Stomach smooth muscle (tissue), 2 donors: Measurements from ENCODE around the gene RRBP1.

Source experiments
- H3K27ac ChIP-seq: one replicate; pipeline ENCODE4 v1.7.0; 2013; ENCODE audit warnings: mild to moderate bottlenecking, low read length, inconsistent platforms
- H3K27me3 ChIP-seq, 2 donors: one replicate each; pipeline ENCODE4 v1.7.0; 2013; ENCODE audit warnings: low read length in 2 of 2; ENCODE audit not compliant: insufficient read depth in 2 of 2, control insufficient read depth in 1 of 2
- H3K36me3 ChIP-seq, 2 donors: one replicate each; pipeline ENCODE4 v1.7.0; 2013; ENCODE audit warnings: low read length in 2 of 2; ENCODE audit not compliant: control insufficient read depth in 2 of 2, insufficient read depth in 2 of 2
- H3K4me1 ChIP-seq: one replicate; pipeline ENCODE4 v1.7.0; 2013; ENCODE audit warnings: low read length; ENCODE audit not compliant: control insufficient read depth, insufficient read depth
- H3K4me3 ChIP-seq, 2 donors: one replicate each; pipeline ENCODE4 v1.7.0; 2013; ENCODE audit warnings: low read length in 2 of 2
- H3K9ac ChIP-seq, 2 donors: one replicate each; pipeline ENCODE4 v1.7.0; 2013; ENCODE audit warnings: low read length in 2 of 2, mild to moderate bottlenecking in 1 of 2
- H3K9me3 ChIP-seq, 2 donors: one replicate each; pipeline ENCODE4 v1.7.0; 2013; ENCODE audit warnings: low read length in 2 of 2; ENCODE audit not compliant: control insufficient read depth in 2 of 2
- donor health status: healthy.
- donor health status: Pancreatic carcinoma.

Gene RRBP1

DNA sequence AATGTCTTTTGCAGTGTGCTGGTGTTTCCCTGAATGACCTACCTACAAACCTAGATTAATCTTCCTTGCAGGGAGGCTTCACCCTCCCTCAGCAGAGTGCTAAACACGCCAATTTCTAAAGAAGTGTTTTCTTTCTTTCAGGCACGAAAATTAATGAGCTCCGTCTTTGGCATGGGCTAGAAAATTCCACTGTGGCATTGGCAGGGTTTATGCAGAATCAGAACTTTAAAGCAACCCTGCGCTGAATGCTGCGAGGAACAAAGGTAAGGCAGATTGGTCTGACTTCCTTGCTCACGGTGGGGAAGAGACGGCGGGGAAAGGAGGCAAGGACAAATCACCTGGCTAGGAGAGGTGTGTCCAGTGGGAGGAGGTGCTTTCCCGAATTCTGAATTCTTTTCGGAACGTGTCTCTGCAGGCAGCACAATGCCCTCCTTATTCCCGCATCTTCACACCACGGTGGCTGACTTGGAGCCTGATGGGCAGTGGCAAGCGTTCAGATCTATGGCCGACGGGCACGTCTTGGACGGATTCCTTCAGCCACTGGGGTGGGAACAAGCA lies 11.5 kb upstream of the RRBP1 start:
- Histone ChIP-seq H3K9me3 (peaks cover 0 to 10% of the 10 kb centered on the region in 2 donors), H3K36me3 (no peaks in the 10 kb centered on the region), H3K9ac (peak overlapping the region in 1 of 2 donors; percentile 13), H3K27me3 (no peaks in the 10 kb centered on the region), H3K4me1 (peaks cover 23% of the 10 kb centered on the region), H3K4me3 (peak overlapping the region; percentile 9 to 55), H3K27ac (no peak overlapping the region)

DNA sequence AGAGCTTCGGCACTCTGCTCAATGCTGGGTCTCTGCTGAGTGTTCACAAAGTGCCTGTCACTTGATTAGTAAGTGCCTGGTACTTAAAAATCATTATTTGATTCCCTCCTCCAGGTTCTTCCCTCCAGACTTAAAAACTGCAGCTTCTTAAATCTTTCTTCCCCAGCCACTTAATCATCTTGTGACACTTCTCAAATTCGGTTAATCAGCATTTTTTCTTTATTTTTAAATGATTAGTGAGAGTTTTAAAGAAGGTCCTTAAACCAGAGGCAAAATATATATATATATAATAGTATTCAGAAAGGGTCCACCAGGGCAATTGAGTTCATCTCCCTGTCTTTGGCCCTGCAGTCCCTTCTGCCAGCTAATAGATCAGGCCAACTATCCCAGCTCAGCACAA lies 9.7 kb upstream of the RRBP1 start:
- Histone ChIP-seq H3K27ac (no peak overlapping the region), H3K36me3 (no peaks in the 10 kb centered on the region), H3K4me3 (no peak overlapping the region), H3K4me1 (peaks cover 23% of the 10 kb centered on the region), H3K9ac (no peak overlapping the region), H3K27me3 (no peaks in the 10 kb centered on the region), H3K9me3 (peaks cover 0 to 10% of the 10 kb centered on the region in 2 donors)

DNA sequence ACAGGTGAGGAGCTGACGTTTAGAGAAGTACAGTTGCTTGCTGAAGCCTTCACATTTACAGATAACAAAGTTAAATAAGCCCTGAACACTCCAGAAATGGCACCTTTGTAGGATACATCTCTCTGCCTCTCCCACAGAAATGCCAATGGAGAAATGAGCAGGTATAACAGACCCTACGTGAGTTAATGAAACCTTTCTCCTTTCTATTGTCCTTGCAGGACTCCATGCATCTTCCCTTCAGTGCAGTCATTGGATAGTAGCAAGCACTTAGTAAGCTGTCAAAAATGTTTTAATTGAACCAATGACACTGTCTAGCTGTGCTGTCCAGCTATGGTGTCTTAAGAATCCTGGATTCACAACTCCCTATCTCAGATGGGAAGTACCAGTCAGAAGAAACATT lies 8.1 kb upstream of the RRBP1 start:
- Histone ChIP-seq H3K27me3 (no peaks in the 10 kb centered on the region), H3K4me1 (peaks cover 23% of the 10 kb centered on the region)

DNA sequence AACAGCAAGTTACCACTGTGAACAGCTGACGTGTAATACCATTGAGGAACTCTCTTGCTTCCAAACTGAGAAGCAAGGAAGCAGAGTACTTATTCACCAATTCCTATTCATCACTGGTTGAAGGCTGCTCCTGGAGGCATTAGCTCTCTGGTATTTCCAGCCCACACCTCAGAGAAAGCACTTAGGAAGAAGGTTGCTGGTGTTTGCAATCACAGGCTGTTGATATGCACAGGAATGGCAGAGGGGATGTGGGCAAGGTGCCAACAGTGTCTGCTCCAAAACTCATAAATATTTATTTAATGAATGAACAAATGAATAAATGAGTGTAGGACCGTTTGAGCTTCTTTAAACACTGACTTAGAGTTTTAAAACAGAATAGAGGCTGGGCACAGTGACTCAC lies 6.9 kb upstream of the RRBP1 start:
- Histone ChIP-seq H3K27ac (no peak overlapping the region), H3K27me3 (peaks cover 0 to 3% of the 10 kb centered on the region in 2 donors), H3K4me3 (peak overlapping the region in 1 of 2 donors; percentile 15), H3K9me3 (no peaks in the 10 kb centered on the region), H3K9ac (no peak overlapping the region), H3K36me3 (no peaks in the 10 kb centered on the region), H3K4me1 (peaks cover 23% of the 10 kb centered on the region)

More for the DNA sequence above, 8.1 kb upstream of the RRBP1 start:
- H3K36me3 ChIP-seq: no peaks in the 10 kb centered on the region
- no peak overlapping the region for H3K4me3 ChIP-seq
- no peaks in the 10 kb centered on the region for H3K9me3 ChIP-seq
- no peak overlapping the region for H3K9ac ChIP-seq
- no peak overlapping the region for H3K27ac ChIP-seq

DNA sequence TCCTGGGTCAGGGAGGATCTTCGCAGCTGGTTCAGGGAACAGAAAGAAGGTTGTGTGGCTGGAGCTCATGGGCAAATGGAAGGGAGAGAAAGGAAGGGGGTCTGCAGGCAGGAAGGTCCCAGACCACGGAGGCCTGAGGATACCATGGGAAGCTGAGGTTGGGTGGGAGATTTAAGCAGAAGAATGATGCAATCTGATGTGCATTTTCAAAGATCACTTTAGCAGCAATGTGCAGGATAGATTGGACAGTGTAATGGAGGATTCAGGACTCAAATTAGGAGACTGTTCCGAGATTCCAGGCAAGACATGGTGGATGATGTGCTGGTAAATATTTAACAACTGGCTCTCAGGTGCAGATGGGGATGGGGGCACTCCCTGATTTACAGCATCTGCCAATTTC lies 5.8 kb upstream of the RRBP1 start:
- Histone ChIP-seq H3K36me3 (no peaks in the 10 kb centered on the region), H3K27me3 (peaks cover 0 to 3% of the 10 kb centered on the region in 2 donors), H3K4me1 (peaks cover 12% of the 10 kb centered on the region), H3K4me3 (no peak overlapping the region), H3K9me3 (no peaks in the 10 kb centered on the region), H3K27ac (no peak overlapping the region), H3K9ac (no peak overlapping the region)

DNA sequence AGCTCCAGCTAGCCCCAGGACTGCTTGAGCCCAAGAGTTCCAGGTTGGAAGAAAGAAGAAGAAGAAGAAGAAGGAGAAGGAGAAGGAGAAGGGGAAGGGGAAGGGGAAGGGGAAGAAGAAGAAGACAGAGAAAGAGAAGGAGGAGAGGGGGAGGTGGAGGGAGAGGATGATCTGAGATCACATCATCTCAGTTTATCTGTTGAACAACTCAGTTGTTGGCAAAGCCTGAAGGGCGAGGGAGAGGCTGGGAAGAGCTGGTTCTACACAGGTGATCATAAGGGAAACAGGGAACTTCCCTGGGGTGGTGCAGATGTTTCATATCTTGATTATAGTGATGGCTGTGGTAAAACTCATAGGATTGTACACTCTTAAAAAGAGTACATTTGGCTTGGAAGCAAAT lies 3.1 kb upstream of the RRBP1 start:
- no peak overlapping the region for H3K9ac ChIP-seq
- no peak overlapping the region for H3K4me3 ChIP-seq
- no peak overlapping the region for H3K27ac ChIP-seq
- H3K9me3 ChIP-seq: no peaks in the 10 kb centered on the region
- H3K36me3 ChIP-seq: no peaks in the 10 kb centered on the region
- peaks cover 0 to 3% of the 10 kb centered on the region in 2 donors for H3K27me3 ChIP-seq
- H3K4me1 ChIP-seq: peaks cover 14% of the 10 kb centered on the region

DNA sequence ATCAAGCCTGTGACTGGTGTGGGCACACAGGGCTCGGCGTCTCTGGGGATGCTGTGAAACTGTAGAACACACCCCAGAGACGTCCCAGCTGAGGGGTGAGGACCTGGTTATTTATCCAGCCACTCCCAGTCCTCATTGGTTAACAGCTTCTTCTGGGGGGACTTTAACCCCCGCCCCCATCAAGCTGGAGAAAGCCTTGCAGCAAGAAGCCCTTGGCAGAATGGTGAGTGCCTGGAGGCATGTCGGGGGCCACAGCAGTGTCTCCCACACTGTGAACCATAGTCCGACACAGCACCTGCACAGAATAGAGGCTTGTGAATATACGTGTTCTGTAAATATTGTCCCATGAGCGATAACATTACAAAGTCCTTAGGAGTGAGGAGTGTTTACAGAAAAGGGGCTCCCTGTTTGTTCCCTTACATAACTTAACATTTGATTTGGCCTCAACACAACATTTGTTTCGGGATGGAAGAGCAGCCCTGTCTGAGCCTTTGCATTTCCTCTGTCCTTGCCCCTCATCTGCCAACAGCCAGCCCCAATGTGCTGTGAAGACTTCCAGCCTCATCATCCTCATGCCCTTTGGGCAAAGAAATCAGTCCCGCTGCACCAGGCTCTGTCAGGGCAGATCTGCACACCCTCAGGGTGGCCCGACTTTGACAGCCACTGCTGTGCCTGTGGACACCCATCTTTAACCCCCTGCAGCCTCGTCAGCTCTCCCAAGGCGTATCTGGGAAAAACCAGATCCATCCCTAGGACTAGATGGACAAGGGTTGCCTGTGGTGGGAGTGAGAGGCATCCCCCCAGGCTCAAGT lies 2.2 kb upstream of the RRBP1 start:
- Histone ChIP-seq H3K27ac (no peak overlapping the region), H3K36me3 (no peaks in the 10 kb centered on the region), H3K4me1 (peaks cover 18% of the 10 kb centered on the region), H3K9ac (no peak overlapping the region), H3K9me3 (no peaks in the 10 kb centered on the region), H3K27me3 (peaks cover 0 to 3% of the 10 kb centered on the region in 2 donors), H3K4me3 (no peak overlapping the region)

DNA sequence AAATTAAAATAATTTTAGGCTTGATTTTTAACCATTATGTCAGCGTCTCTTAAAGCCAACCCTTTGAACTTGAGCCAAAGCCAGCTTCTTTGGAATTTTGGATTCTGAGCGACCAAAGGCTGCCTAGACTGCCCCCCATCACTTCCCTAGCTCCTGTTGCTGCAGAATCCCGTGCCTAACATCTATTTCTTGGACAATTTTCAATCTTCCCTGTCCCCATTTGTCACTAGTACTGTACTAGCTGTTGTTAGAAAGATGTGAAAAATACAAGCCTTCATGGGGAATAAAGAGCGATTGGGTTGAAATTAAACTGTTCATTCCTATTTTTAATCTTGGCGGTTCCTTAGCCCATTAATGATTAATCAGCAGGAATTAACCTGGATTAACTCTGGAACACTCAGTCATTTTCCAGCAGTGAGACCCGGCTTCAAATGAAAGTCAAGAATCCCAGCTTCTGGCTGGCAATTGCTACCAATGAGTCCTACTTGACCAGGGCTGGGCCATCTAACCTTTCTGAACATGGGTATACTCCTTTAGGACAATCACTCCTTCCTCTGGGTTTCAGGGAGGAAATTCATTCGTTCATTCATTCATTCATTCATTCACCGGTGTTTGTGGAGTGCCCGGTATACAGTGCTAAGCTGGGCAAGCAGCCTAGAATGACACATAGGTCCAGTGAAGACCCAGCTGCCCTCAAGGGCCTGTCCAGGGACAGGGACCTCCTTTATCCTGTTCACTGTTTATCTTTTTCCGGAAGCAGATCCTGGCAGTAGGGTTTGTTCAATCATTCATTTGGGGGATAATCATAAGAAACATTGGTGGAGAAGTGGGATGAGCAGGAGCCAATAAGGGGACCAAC lies 1.4 kb upstream of the RRBP1 start:
- H3K36me3 ChIP-seq: no peaks in the 10 kb centered on the region
- peaks cover 0 to 3% of the 10 kb centered on the region in 2 donors for H3K27me3 ChIP-seq
- no peak overlapping the region for H3K9ac ChIP-seq
- peaks cover 14% of the 10 kb centered on the region for H3K4me1 ChIP-seq
- no peak overlapping the region for H3K27ac ChIP-seq
- no peak overlapping the region for H3K4me3 ChIP-seq
- no peaks in the 10 kb centered on the region for H3K9me3 ChIP-seq

DNA sequence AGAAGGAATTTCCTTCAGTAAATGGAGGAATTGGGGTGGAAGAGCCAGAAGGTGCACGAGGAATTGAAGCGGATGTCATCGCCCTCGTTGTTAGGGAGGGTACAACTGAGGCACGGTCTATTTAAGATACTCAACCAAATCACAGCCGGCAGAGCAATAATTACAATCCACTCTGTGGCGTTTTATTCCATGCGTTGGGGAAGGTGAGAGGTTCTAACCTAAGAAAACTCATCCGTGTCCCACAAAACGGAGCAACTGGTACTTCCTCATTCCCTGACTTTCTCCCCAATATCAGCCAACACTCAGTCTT lies 802 bp upstream of the RRBP1 start:
- peaks cover 0 to 3% of the 10 kb centered on the region in 2 donors for H3K27me3 ChIP-seq
- no peaks in the 10 kb centered on the region for H3K9me3 ChIP-seq
- H3K27ac ChIP-seq: peak overlapping the region; percentile 31
- no peak overlapping the region for H3K9ac ChIP-seq
- no peaks in the 10 kb centered on the region for H3K36me3 ChIP-seq
- H3K4me1 ChIP-seq: peaks cover 14% of the 10 kb centered on the region
- peak overlapping the region; percentile 64 to 78 for H3K4me3 ChIP-seq

DNA sequence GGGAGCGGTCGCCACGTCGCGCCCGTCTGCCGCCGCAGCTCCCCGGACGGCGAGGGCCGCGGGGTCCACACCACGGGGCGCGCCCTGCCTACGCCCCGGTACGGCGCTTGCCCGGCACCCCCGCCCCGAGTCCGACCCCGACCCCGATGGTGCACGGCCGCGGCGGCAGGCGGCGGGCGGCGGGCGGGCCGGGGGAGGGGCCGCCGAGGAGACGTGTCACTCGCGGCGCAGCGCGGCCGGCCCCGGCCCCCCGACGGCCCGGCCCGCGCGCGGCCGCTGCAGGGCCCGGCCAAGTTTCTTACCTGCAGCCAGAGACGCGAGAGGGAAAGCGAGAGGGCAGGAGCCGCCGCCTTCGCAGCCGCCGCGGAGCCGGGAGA lies 328 bp downstream of the RRBP1 start:
- Histone ChIP-seq H3K27ac (peak overlapping the region; percentile 24), H3K4me1 (peaks cover 14% of the 10 kb centered on the region), H3K9me3 (no peaks in the 10 kb centered on the region), H3K9ac (peak overlapping the region; percentile 45 to 60), H3K27me3 (peaks cover 0 to 3% of the 10 kb centered on the region in 2 donors), H3K4me3 (peak overlapping the region; percentile 49 to 81), H3K36me3 (peaks cover 0 to 3% of the 10 kb centered on the region in 2 donors)
